Measurements from ENCODE around the gene SHISA7. TPM values are rescaled to one million over a fixed set of nuclear protein-coding genes. Genes with fewer than 3 reads are reported as not detected.

SHISA7 gene
- total RNA-seq, 1 donor = not detected

GRCh38 chr19:55474269-55475265 is 31.5 kb upstream of the SHISA7 start:
- DNase-seq (ENCODE audit: low read depth) = no peak
- TF ChIP-seq, protein P1, sequence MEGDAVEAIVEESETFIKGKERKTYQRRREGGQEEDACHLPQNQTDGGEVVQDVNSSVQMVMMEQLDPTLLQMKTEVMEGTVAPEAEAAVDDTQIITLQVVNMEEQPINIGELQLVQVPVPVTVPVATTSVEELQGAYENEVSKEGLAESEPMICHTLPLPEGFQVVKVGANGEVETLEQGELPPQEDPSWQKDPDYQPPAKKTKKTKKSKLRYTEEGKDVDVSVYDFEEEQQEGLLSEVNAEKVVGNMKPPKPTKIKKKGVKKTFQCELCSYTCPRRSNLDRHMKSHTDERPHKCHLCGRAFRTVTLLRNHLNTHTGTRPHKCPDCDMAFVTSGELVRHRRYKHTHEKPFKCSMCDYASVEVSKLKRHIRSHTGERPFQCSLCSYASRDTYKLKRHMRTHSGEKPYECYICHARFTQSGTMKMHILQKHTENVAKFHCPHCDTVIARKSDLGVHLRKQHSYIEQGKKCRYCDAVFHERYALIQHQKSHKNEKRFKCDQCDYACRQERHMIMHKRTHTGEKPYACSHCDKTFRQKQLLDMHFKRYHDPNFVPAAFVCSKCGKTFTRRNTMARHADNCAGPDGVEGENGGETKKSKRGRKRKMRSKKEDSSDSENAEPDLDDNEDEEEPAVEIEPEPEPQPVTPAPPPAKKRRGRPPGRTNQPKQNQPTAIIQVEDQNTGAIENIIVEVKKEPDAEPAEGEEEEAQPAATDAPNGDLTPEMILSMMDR (IDR thresholded peaks at IDR 0.05; ENCODE audit: insufficient read depth, low read length) = no peak
- no peak overlapping the region for H3K4me3 ChIP-seq (ENCODE audit: low read depth, low read length)

- no peak overlapping the region for H3K4me3 ChIP-seq (ENCODE audit: low read depth, low read length)
- TF ChIP-seq, protein P1 (IDR thresholded peaks at IDR 0.05; ENCODE audit: insufficient read depth, low read length) = no peak
- DNase-seq (ENCODE audit: low read depth) = no peak
Observed at GRCh38 chr19:55473225-55474012, 30.3 kb upstream of the SHISA7 start.

DNA sequence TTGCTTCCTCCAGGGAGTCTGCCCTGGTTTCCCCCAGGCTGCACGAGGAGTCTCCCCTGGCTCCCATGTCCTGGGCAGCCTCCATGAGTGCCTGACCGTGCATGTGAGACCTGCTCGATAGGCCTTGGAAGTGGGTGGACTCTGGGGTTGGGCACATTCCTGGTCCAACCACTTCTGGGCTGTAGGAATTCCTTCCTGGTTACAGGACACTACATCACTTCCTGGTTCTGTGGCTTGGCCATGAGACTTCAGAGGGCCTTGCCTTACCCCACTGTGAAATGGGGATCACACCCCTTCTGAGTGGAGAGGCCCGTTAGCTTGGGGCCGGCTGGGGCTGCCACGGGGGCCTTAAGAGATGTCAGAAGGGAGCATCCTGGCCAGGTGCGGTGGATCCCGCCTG is 29.4 kb upstream of the SHISA7 start:
- TF ChIP-seq, protein P1 (IDR thresholded peaks at IDR 0.05; ENCODE audit: insufficient read depth, low read length) = no peak
- peak; percentile 60 for DNase-seq (ENCODE audit: low read depth)
- H3K4me3 ChIP-seq (ENCODE audit: low read depth, low read length) = no peak overlapping the region

- no peak overlapping the region for H3K4me3 ChIP-seq (ENCODE audit: low read depth, low read length)
- TF ChIP-seq, protein P1 (IDR thresholded peaks at IDR 0.05; ENCODE audit: insufficient read depth, low read length) = no peak
- DNase-seq (ENCODE audit: low read depth) = no peak
Observed at GRCh38 chr19:55471266-55471665, 28.2 kb upstream of the SHISA7 start.

- DNase-seq (ENCODE audit: low read depth) = no peak
- H3K4me3 ChIP-seq (ENCODE audit: low read depth, low read length) = no peak overlapping the region
- TF ChIP-seq, protein P1 (IDR thresholded peaks at IDR 0.05; ENCODE audit: insufficient read depth, low read length) = no peak
Observed at GRCh38 chr19:55468054-55468393, 24.9 kb upstream of the SHISA7 start.

DNA sequence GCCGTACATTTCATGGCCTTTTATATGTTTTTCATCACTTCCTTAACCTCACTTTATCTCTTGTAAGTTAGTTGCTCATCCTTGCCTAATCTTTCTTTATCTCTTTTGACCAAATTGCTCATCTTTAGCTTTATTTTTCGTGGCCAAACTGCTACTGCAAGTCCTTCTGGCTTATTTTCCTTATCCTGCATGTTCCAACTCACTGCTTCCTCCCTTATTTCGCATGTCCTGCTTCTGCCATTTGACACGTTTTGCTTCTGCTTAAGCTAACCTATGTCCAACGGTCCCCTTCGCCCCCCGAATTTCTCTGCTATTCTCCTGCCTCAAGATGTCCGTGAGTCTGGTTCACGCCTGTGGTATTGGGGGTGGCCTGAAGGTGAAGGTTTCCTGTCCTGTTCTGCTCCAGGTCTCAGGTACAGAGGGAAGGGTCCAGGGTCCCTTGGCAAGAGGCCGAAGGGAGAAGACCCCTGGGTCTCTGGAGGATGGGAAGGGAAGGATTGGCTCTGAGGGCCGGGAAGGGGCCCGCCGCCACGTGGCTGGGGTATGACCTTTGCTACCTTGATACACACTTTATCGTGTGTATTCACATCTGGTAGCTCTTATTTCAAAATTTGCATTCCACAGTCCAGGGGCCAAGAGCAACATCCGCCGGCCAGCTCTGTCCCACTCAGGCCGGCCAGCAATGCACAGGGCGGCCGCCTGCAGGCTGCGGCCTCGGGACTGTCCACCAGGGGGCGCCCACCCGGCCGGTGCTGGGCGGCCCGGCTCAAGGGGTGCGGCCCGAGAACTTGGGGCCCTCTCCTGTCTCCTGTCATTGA is 24.3 kb upstream of the SHISA7 start:
- TF ChIP-seq, protein P1 (IDR thresholded peaks at IDR 0.05; ENCODE audit: insufficient read depth, low read length) = peak; percentile 80
- DNase-seq (ENCODE audit: low read depth) = peak; percentile 86
- H3K4me3 ChIP-seq (ENCODE audit: low read depth, low read length) = no peak overlapping the region
